Measurements from ENCODE around the gene TMEM144.

Gene TMEM144

GRCh38 chr4:158209825-158210807 is at the start of gene TMEM144:
TMEM144 (plus strand) TSS chr4:158210486; CDS start chr4:158212668, 2,182 bp downstream.
- peak; percentile 70 for DNase-seq (ENCODE audit: low read depth, low spot score)

- DNase-seq (ENCODE audit: low read depth, low spot score) = no peak
Observed at GRCh38 chr4:158161551-158162354, 48.5 kb upstream of the TMEM144 start.

GRCh38 chr4:158162631-158163030 is 47.7 kb upstream of the TMEM144 start:
- DNase-seq (ENCODE audit: low read depth, low spot score) = no peak

GRCh38 chr4:158163941-158164767 is 46.1 kb upstream of the TMEM144 start:
- DNase-seq (ENCODE audit: low read depth, low spot score) = no peak

- no peak for DNase-seq (ENCODE audit: low read depth, low spot score)
Observed at GRCh38 chr4:158164768-158165213, 45.5 kb upstream of the TMEM144 start.

GRCh38 chr4:158166701-158167100 is 43.6 kb upstream of the TMEM144 start:
- DNase-seq (ENCODE audit: low read depth, low spot score) = no peak

- DNase-seq (ENCODE audit: low read depth, low spot score) = no peak
Observed at GRCh38 chr4:158168606-158169005, 41.7 kb upstream of the TMEM144 start.

GRCh38 chr4:158169506-158169905 is 40.8 kb upstream of the TMEM144 start:
- no peak for DNase-seq (ENCODE audit: low read depth, low spot score)

GRCh38 chr4:158169931-158170690 is 40.2 kb upstream of the TMEM144 start:
- no peak for DNase-seq (ENCODE audit: low read depth, low spot score)

- DNase-seq (ENCODE audit: low read depth, low spot score) = no peak
Observed at GRCh38 chr4:158170691-158171561, 39.4 kb upstream of the TMEM144 start.

- peak; percentile 43 for DNase-seq (ENCODE audit: low read depth, low spot score)
Observed at GRCh38 chr4:158172261-158173258, 37.7 kb upstream of the TMEM144 start, which contains the start of gene GASK1B. GASK1B (minus strand) TSS chr4:158173025; CDS start chr4:158171375, 1,650 bp downstream.

- DNase-seq (ENCODE audit: low read depth, low spot score) = no peak
Observed at GRCh38 chr4:158176108-158176507, 34.2 kb upstream of the TMEM144 start.

- no peak for DNase-seq (ENCODE audit: low read depth, low spot score)
Observed at GRCh38 chr4:158176776-158177175, 33.5 kb upstream of the TMEM144 start.

GRCh38 chr4:158179465-158179864 is 30.8 kb upstream of the TMEM144 start:
- no peak for DNase-seq (ENCODE audit: low read depth, low spot score)

- no peak for DNase-seq (ENCODE audit: low read depth, low spot score)
Observed at GRCh38 chr4:158181906-158182305, 28.4 kb upstream of the TMEM144 start.

GRCh38 chr4:158182736-158183135 is 27.6 kb upstream of the TMEM144 start:
- no peak for DNase-seq (ENCODE audit: low read depth, low spot score)

- DNase-seq (ENCODE audit: low read depth, low spot score) = no peak
Observed at GRCh38 chr4:158186815-158187214, 23.5 kb upstream of the TMEM144 start.

GRCh38 chr4:158189422-158189821 is 20.9 kb upstream of the TMEM144 start:
- DNase-seq (ENCODE audit: low read depth, low spot score) = no peak
